HG03432 (cell line): ENCODE measurements around the gene COMP.
"Not testable (repeated sequence)": the region's sequence is repeated elsewhere in the genome, so short reads cannot be mapped to it uniquely, and the experiment has no call there.

Source experiments
- ATAC-seq: cut with Tn5 transposase; IDR thresholded peaks from one replicate; pipeline ENCODE4 v1.9.1; 2021; ENCODE audit warnings: mild to moderate bottlenecking, moderate library complexity; ENCODE audit not compliant: unreplicated experiment

COMP gene

GRCh38 chr19:18790566-18791314 lies at the start of gene COMP:
Gene COMP (minus strand): TSS chr19:18791305. CDS start chr19:18791269, 36 bp downstream.
- no peak for ATAC-seq

- no peak for ATAC-seq
Observed at GRCh38 chr19:18840288-18841267, 49.5 kb upstream of the COMP start.

GRCh38 chr19:18839465-18840287 lies 48.6 kb upstream of the COMP start:
- no peak for ATAC-seq

GRCh38 chr19:18834644-18834984 lies 43.5 kb upstream of the COMP start:
- no peak for ATAC-seq

GRCh38 chr19:18833849-18834643 lies 42.9 kb upstream of the COMP start:
- ATAC-seq, result no peak

GRCh38 chr19:18833141-18833476 lies 42.0 kb upstream of the COMP start:
- ATAC-seq, result peak; percentile 1

- ATAC-seq, result peak; percentile 38
Observed at GRCh38 chr19:18832306-18833140, 41.4 kb upstream of the COMP start.

GRCh38 chr19:18831524-18832305 lies 40.6 kb upstream of the COMP start, which contains the start of gene UPF1:
Gene UPF1 (plus strand): TSS chr19:18831959. CDS start chr19:18832210, 251 bp downstream.
- ATAC-seq, result peak; percentile 80

- no peak for ATAC-seq
Observed at GRCh38 chr19:18830488-18830887, 39.4 kb upstream of the COMP start.

GRCh38 chr19:18828786-18829185 lies 37.7 kb upstream of the COMP start:
- no peak for ATAC-seq

- ATAC-seq, result no peak
Observed at GRCh38 chr19:18817574-18817973, 26.5 kb upstream of the COMP start.

- ATAC-seq, result not testable (repeated sequence)
Observed at GRCh38 chr19:18816645-18817044, 25.5 kb upstream of the COMP start.

- ATAC-seq, result no peak
Observed at GRCh38 chr19:18815673-18816072, 24.6 kb upstream of the COMP start.

GRCh38 chr19:18814063-18814462 lies 23.0 kb upstream of the COMP start:
- ATAC-seq, result no peak

GRCh38 chr19:18811638-18812037 lies 20.5 kb upstream of the COMP start:
- not testable (repeated sequence) for ATAC-seq

GRCh38 chr19:18809149-18809868 lies 18.2 kb upstream of the COMP start:
- ATAC-seq, result no peak

- no peak for ATAC-seq
Observed at GRCh38 chr19:18807861-18808331, 16.8 kb upstream of the COMP start.

- no peak for ATAC-seq
Observed at GRCh38 chr19:18804643-18805042, 13.5 kb upstream of the COMP start.
